GM19438 (cell line): ENCODE measurements around the gene IFNA1.
"Not testable (repeated sequence)": the region's sequence is repeated elsewhere in the genome, so short reads cannot be mapped to it uniquely, and the experiment has no call there.

ENCODE experiments used
- ATAC-seq: cut with Tn5 transposase; IDR thresholded peaks from one replicate; pipeline ENCODE4 v1.9.1; 2021; ENCODE audit warnings: low read depth; ENCODE audit not compliant: unreplicated experiment

The IFNA1 gene

DNA sequence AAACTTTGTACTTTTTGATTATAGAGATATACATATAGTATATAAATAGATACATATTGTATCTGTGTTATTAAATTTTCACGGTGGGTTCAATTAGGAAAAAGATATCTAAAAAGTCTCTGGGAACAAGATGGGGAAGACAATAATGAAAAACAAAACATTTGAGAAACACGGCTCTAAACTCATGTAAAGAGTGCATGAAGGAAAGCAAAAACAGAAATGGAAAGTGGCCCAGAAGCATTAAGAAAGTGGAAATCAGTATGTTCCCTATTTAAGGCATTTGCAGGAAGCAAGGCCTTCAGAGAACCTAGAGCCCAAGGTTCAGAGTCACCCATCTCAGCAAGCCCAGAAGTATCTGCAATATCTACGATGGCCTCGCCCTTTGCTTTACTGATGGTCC, at the start of gene IFNA1:
IFNA1 (plus strand) TSS at position 301 of the 400 bp plus-strand sequence; CDS start at position 370, 69 bp downstream.
- no peak for ATAC-seq

DNA sequence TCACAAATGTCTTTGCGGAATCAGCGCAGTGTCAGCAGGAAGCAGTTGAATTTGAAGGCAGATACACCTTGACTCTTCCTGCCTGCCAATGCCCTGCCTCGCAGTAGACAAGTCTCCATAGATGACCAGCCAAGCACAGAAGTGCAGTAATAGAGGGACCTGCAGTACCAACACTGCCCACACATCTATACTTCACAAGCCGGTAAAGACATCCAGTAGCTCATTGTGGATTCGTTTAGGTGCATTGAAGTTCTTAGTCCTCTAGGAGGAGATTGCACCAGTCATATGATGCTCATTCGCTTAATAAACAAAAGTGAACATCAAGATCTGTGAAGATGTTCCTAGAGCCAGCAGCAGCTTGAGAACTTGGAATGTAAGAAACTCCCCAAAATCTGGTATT, 48.0 kb upstream of the IFNA1 start:
- peak; percentile 85 for ATAC-seq

DNA sequence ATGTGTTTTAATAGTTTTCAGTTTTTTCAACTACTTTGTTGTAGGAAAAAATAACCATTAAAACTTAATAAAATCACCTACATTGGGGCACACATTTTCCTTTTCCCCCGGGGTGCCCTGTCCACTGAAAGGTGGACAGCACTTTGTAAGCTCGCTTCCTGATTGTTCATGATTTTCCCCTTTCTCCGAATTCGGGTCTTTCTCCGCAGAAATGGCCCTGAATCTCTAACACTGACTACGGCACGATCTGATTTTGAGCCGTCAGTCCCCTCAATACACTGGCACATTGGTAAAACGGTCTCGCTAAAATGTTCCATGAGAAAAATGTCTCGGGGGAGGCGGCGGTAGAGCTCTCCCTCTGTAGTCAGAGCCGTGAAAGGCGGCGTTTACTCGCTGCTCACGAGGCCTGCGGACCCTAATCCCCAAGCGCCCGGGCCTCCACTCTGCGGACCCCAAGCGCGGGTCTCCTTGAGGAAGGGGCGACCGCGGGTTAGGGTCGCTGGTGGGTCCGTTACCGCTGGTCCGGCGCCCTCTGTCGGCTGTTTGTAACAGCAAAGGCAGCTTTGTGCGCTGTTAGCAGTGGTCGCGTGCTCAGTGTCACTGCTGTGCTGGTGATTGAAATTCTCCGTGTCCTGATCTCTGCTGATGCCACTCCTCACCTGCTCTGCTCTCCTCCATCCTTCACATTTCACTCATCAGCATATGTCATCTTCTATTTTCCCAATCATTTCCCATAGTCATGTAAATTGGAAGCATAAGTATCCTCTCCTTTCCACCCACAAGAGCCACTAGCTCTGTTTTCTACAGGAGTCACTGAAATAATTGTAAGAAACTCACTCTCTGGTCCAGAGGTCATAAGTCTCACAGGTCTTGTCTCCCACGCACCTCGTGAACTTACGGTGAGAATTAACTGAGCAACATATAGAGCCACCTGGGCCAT, 44.2 kb upstream of the IFNA1 start:
- ATAC-seq: peak; percentile 71

DNA sequence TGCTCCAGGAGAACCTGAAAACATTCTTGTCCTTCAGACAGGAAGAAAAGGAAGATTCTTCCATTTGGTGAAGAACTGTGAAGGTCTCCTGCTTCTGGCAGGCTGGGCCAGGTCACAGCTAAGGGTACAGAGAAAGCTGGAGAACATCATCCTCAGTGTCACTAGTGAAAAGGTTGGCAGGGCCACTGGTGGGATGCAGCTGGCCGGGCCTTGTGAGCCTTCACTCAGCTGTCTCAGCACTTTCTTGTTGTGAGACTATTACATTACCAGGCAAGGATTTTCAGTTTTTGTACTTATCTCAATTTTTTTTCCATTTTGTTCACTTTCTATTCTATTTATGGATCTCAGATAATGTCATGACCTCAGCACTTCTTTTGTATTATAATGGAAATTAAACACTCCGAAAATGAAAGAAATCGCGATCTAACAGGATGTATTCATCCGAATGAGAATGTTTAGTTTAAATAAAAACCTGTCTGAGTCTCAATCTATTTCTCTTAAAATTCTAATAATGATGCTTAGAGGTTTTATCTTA, 41.2 kb upstream of the IFNA1 start:
- no peak for ATAC-seq

DNA sequence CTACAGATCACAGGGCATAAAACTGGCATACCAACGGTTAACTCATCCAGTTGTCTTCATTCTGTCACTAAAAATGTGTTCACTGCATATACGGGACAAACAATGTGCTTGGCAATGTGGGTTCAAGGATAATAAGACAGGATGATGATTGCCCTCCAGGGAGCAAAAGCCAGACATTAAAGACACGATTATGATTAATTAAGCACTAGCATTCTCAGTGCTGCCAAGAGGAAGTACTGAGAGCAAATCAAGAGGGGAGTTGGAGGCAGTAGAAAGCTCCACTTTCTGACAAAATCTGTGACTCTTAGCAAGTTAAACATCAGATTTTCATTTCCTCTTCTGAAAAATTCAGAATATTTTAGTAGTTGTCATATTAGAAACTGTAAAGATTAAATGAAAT, 40.3 kb upstream of the IFNA1 start:
- ATAC-seq: no peak

DNA sequence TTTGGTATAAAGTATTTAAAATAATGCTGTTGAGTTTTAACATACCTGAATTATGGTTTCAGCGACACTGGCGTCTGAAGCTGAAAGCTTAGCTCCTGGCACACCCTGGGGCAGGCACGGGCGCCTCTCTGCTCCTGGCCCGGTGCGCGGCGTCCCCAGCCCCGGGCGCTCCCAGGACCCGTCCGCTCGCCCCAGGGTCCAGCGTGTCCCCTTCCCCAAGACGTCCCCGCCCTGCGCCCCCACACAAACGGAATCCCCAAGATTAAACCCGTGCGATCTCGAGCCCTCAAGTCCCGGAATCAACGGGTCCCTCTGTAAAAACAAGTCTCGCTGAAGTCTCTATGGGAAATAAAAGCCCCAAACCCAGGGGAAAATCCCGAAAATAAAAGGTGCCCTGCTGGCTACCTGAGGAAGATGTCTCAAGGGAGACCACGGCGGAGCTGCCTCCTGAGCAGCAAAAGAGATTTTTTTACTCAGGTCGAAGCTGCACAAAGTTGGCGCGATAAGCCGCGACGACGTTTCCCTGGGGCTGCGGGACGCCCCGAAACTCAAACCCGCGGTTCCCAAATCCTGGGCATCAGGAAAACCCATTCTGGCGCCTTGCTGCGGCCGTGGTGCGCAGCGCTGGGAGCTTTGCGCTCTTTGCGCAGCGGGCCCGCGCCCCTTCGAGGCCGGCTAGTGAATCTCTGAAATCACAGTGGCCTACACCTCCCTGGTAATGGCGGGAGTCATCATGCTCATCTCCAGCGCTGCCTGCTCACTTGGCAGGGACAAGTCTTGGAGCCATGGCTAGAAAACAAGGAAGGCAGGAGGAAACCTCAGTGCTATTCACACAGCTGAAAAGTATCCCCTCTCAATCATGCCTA, 37.6 kb upstream of the IFNA1 start:
- ATAC-seq: peak; percentile 76

DNA sequence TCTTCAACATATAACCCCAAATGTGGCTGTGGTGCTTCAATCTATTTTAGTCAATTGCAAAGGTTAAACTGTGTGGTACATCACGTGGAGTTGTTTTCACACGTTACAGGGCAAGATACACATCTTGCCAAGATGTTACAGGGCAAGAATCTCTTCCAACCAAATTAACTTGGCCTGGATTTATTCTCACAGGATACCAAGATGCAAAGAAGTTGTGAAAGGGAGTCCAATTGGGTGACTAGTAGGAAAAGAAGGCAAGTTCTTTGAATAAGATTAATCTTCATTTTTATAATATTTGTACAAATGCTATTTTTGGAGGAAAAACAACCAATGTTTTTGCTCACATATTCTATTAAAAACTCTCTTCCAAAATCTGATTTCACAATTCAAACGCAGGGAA, 36.1 kb upstream of the IFNA1 start:
- ATAC-seq: no peak

DNA sequence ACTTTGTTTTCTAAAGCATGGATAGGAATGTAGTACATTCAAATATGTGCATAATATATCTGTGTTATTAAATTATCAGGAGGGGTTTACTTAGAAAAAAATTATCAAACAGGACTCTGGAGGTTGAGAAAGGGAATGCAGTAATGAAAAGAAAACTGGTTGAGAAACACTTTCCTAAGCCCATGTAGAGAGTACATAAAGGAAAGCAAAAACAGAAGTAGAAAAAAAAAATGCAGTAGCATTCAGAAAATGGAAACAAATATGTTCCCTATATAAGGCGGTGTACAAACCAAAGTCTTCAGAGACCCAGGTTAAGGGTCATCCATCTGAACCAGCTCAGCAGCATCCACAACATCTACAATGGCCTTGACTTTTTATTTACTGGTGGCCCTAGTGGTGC, 31.4 kb upstream of the IFNA1 start, which contains the start of gene IFNA8:
IFNA8 (plus strand) TSS at position 301 of the 400 bp plus-strand sequence; CDS start at position 361, 60 bp downstream.
- no peak for ATAC-seq

DNA sequence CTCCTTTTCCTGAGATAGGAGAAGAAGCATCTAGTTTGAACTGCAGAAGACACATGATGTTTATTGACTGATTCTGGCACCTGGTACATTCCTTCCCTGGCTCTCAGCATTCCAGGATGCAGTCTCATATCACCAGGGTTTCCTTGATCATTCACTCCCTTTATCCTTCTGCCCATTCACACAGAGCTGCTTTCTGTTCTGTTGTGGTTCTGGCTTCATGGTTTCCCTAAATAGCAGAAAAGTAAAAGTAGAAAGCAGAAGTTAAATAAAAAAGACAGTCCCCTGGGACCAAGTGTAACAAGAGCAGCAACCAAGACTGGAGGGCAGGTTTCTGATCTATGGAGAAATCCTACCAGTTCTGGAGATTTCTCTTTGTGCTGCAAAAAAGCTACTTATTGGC, 28.1 kb upstream of the IFNA1 start:
- peak; percentile 71 for ATAC-seq

DNA sequence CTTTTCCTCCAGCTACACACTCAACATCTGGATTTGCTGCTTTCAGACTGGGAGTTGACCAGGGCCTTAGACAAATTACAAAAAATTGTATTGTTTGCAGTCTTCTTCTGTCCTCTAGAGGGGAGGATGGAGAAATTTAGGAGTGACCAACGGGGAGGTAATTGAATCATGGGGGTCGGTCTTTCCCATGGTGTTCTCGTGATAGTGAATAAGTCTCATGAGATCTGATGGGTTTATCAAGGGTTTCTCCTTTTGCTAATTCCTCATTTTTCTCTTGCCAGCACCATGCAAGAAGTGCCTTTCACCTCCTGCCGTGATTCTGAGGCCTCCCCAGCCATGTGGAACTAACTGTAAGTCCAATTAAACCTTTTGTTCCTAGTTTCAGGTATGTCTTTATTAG, 27.1 kb upstream of the IFNA1 start:
- ATAC-seq: no peak

DNA sequence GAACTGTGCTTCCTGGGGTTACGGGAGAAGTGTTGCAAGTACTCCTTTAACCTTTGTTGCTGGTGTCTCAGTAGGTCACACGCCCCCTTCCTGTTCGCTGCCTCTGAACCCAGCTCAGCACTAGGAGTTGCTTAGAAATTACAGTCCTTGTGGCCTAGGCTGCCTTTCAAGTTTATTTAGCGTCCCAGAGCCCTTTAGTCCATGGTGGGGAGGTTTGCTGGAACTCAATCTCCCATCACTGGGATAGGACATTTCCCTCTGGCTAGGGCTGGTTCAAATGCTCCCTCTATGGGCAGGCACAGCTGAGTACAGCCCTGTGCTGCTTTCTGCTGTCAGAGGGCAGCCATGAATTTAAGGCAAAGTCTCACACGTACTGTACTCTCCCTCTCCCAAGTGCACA, 26.6 kb upstream of the IFNA1 start:
- ATAC-seq: peak; percentile 54

DNA sequence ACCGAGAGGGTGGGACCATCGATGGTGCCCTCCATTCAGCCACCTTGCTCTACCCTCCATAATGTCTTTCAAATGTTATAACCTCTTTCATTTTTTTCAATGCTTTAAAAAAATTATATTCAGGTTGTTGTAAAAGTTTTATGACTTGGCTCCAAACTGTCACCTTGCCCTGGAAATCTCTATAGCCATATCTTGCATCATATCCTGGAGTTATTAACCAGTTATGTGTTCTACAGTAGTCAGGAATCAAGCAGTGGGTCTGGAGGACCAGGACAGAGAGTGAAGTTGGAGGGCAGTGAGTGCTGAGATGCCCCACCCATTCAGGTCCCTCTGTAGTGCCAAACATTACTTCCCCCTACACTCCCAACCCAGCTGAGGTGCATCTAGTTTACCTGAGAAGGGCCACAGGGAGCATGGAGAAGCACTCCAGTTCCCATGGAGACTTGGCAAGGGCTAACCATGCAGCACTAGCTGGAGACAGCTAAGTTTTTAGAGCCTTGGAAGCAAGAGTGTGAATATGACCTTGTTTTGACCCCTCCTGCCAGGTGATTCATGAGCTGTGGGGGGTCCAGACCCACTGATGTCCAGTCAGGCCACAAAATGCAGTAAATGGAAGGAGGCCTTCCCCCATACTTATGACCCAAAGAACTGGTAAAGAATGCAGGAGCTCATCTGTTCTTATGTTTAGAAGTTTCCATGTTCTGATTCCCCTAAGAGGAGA, 25.9 kb upstream of the IFNA1 start:
- ATAC-seq: no peak

DNA sequence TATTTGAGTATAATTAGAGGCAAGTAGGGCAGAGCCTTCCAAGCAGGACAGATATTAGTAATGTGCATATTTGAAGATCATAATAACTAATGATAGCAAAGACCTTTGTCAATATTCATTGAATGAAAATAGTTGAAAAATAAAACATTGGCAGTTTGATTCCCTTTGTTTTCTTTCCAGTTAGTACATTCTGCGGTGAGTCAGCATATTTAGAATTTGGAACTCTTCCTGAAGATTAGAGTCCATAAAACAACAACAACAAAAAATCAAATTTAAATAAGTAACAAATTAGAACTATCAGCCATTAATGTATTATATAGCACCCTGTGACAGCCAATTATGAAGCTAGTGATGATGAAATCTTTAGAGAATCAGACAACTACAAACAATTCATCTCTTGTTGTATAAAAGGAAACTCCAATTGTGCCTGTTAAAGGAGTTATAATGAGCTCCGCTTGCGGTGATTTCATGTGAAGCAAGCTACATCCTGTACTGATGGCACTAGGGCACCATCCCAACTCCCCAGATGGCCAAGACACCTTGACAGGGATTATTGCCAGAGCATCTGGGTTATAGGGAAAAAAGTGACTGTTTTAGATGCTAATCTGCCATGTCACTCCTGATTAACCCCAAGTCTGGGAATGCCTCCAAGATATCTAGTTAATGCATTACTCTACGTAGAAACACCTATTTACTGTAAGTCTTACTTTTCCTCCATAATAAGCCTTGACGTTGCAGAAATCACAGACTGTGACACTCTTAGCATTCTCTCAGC, 24.6 kb upstream of the IFNA1 start:
- ATAC-seq: no peak

DNA sequence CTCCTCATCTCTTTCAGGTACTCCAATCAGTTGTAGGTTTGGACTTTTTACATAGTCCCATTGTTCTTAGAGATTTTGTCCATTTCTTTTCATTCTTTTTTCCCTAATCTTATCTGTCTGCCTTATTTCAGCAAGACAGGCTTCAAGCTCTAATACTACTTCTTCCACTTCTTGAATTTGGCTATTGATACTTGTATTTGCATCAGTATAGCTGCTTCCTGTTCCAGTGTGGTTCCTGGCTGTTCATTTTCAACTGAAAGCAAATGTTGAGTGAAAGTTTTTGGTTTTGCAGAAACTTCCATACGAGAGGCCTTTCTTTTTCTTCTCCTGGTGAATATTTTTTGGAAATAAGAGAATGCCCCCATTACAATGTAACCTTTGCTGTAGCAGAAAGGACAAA, 12.0 kb upstream of the IFNA1 start:
- ATAC-seq: no peak

DNA sequence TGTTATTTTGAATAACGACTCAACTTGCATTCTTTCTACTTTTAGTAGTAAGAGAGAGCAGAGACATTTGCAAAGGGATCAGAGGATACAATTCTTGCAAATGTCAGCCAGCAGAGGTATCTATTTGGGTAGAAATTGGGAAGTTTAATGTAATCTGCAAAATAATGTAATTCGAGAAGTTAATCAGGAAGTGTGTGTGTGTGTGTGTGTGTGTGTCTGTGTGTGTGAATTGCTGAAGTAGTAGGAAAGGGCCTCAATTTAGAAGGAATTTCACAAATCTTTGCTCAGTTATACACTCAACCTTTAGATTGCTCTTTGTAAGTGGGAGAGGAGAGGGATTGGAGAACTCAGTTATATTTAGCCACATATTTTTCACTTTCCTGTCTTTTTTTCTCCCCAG, 11.0 kb upstream of the IFNA1 start:
- ATAC-seq: no peak

DNA sequence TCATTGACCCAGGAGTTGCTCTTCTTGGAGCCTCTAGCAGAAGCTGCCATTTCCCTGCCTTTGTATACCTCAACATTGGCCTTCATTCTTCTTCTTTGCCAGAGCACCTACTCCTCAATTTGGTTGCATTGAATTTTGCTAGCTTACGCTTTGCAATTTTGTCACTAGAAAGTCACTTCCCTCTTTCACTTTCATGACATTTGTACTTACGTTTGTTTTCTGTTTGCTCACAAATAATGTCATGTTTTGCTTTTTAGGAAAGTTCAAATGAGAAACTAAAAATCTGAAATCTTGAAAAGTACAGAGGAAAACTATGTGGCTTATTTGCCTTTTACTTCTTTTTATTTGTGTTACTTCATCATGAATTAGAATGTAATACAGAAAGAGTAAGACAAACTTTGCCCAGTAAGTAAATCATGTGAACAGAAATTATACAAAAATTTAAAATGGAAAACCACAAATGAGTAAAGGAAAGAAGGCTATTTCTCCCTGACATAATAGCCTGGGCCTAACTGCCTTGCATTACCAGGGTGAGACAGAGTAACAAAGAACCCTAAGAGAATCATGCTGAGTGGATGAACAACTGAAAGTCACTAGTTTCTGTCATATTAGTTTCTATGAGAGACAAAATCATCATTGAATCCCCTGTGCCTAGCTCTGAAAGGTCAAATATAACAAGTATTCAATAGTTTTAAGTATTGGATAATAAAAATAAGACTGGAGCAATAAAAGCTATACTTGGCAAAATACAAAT, 7.4 kb upstream of the IFNA1 start:
- ATAC-seq: no peak

DNA sequence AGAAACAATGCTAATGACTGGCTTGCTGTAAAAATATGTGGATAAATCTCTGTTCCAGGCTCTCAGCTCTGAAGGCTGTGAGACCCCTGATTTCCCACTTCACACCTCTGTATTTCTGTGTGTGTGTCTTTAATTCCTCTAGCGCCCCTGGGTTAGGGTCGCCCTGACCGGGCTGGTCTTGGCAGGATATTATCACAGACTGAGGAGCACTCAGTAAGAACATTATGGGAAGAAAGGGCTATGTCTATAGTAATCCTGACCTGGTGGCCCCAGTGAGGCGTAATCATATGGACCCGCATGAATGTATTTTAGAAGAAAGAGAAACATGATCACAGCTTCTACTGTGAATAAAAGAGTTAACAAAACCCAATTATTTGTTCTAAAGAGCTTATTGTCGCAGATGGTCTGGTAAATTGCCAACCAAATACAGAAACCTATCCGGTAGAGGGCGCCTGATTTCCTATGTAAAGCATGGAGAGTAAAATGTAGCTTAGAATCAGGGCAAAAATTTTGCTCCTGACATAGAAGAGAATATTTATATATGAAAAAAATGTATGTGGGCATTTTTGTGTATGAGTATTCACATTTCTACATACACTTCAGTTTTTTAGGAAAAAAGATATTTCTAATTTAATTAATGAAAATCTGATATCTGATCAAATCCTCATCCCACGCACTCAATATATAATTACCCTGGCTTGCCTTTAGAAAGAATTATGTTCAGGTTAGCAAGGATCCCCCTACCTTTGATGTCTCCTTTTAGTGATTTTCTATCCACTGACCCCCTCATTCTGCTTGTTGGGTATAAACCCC, 5.8 kb upstream of the IFNA1 start:
- ATAC-seq: no peak

DNA sequence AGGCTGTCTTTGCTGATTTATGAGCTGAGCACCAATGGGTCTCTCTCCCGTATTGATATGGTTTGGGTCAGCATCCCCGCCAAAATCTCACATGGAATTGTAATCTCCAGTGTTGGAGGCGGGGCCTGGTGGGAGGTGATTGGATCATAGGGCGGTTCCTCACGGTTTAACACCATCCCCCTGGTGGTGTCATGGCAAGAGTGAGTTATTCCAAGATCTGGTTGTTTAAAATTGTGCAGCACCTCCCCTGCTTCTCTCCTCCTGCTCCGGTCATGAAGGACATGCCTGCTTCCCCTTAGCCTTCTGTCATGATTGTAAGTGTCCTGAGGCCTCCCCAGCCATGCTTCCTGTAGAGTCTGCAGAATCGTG, 5.2 kb upstream of the IFNA1 start:
- ATAC-seq: not testable (repeated sequence)
